ENCODE results near the gene SLC35F3. TPM values are rescaled to one million over a fixed set of nuclear protein-coding genes. Genes with fewer than 3 reads are reported as not detected.

Gene SLC35F3
- total RNA-seq = 1 to 10 TPM in 1 of 4 donors, not detected in 3; 1.7 TPM

DNA sequence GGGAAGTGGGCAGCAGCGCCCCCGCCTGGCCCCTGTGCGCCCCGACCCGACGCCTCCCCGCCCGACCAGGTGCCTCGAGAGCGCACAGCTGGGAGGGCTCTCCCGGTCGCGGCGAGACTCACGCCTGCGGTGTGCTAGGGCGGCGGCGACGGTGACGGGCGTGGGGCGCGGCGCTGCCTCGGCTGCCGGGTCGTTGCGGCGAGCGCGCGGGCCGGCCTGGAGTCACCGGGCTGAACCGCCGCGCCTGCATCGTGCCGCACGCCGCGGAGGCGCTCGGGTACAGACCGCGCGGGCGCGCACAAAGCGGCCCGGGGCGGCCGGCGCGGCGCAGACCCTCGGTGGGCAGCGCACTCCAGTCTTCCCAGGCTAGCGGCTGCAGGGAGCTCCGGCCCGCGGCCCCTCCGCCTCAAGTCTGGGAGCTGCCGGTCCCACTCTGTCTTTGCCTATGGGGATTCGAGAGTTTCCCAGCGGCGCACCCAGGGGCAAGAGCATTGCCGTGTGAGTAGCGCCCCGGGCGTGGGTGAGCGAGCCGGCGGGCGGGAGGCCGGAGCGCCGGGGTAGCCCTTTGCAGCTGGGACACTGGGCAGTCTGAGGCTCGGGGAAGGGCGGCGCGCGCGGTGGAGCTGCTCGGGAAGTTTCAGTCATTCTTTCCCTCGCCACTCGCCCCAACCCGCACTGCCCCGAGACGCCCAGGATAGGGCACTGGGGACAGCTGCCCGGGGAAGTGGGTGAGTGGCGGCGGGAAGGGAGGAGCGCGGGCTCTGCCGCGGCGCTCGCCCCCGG is at the start of gene SLC35F3:
Gene SLC35F3, plus strand, starts transcription at position 44 of the 783 bp plus-strand sequence.
- DNase-seq = no peak
- Histone ChIP-seq H3K27me3 (no peaks in the 10 kb centered on the region), H3K4me1 (no peaks in the 10 kb centered on the region), H3K4me3 (peak within 1 kb of the TSS in 2 of 4 donors; percentile 23 to 24), H3K36me3 (no peaks in the 10 kb centered on the region), H3K9me3 (no peaks in the 10 kb centered on the region), H3K27ac (no peak within 1 kb of the TSS)
- TF ChIP-seq CTCF (IDR thresholded peaks at IDR 0.05) (peak in 1 of 6 experiments; percentile 8), POLR2A (IDR thresholded peaks at IDR 0.05) (no peak)

GRCh38 chr1:233859446-233859845 is 45.0 kb upstream of the SLC35F3 start:
- no peak for TF ChIP-seq CTCF (IDR thresholded peaks at IDR 0.05)
- no peak for TF ChIP-seq POLR2A (IDR thresholded peaks at IDR 0.05)
- Histone ChIP-seq H3K4me3 (no peak overlapping the region), H3K9me3 (no peaks in the 10 kb centered on the region), H3K36me3 (no peaks in the 10 kb centered on the region), H3K4me1 (no peaks in the 10 kb centered on the region), H3K27me3 (no peaks in the 10 kb centered on the region), H3K27ac (no peak overlapping the region)
- DNase-seq = no peak

DNA sequence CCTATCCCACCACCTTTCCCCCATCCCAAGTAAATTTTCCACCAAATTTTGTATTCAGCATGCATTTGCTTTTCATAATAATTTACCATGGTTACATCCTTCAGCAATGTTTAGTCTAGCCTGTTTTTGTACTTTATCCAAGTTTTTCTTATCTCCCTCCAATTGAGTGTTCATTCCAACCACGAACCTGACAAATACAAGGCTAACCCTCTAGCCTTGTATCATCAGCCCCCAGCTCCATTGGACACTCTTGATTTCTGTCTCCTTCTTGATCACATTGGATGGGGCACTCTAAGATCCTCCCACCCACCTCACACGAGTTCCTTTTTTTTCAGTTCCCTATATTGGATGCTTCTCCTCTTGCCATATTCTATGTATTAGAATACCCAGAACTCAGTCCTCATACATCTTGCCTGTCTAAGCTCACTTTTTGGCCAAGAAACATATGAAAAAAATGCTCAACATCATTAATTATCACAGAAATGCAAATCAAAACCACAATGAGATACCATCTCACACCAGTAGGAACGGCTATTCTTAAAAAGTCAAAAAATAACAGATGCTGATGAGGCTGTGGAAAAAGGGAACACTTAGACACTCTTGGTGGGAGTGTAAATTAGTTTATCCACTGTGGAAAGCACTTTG is 40.5 kb upstream of the SLC35F3 start:
- H3K4me1 ChIP-seq = no peaks in the 10 kb centered on the region
- H3K4me3 ChIP-seq = no peak overlapping the region
- H3K27me3 ChIP-seq = no peaks in the 10 kb centered on the region
- H3K9me3 ChIP-seq = no peaks in the 10 kb centered on the region
- TF ChIP-seq POLR2A (IDR thresholded peaks at IDR 0.05) = no peak
- no peak for TF ChIP-seq CTCF (IDR thresholded peaks at IDR 0.05)
- no peak overlapping the region for H3K27ac ChIP-seq
- DNase-seq = no peak
- no peaks in the 10 kb centered on the region for H3K36me3 ChIP-seq

- no peak overlapping the region for H3K27ac ChIP-seq
- no peaks in the 10 kb centered on the region for H3K36me3 ChIP-seq
- H3K4me3 ChIP-seq = no peak overlapping the region
- no peak for DNase-seq
- H3K27me3 ChIP-seq = no peaks in the 10 kb centered on the region
- TF ChIP-seq POLR2A (IDR thresholded peaks at IDR 0.05) (no peak), CTCF (IDR thresholded peaks at IDR 0.05) (no peak)
- no peaks in the 10 kb centered on the region for H3K4me1 ChIP-seq
- H3K9me3 ChIP-seq = no peaks in the 10 kb centered on the region
These were observed 39.9 kb upstream of the SLC35F3 start for GRCh38 chr1:233864578-233864977.

- Histone ChIP-seq H3K27me3 (no peaks in the 10 kb centered on the region), H3K27ac (no peak overlapping the region), H3K4me1 (no peaks in the 10 kb centered on the region), H3K4me3 (no peak overlapping the region), H3K9me3 (no peaks in the 10 kb centered on the region), H3K36me3 (no peaks in the 10 kb centered on the region)
- no peak for DNase-seq
- TF ChIP-seq POLR2A (IDR thresholded peaks at IDR 0.05) (no peak), CTCF (IDR thresholded peaks at IDR 0.05) (no peak)
These were observed 39.3 kb upstream of the SLC35F3 start for GRCh38 chr1:233865216-233865615.

Measured in Peyer's patch (tissue), 4 donors.